Measurements from ENCODE around the gene HDAC1.
A peak's percentile ranks its signal among the peaks of the same experiment; 100 is the strongest.

HDAC1 gene

GRCh38 chr1:32341971-32342370 lies 50.1 kb downstream of the HDAC1 start:
- no peak for TF ChIP-seq CTCF (IDR thresholded peaks at IDR 0.05; ENCODE audit: borderline replicate concordance, insufficient read depth, low read depth, low read length)

GRCh38 chr1:32342704-32343103 lies 50.8 kb downstream of the HDAC1 start:
- no peak for TF ChIP-seq CTCF (IDR thresholded peaks at IDR 0.05; ENCODE audit: borderline replicate concordance, insufficient read depth, low read depth, low read length)
- no peak overlapping the region for H3K4me3 ChIP-seq (ENCODE audit: low read depth, low read length)

More at GRCh38 chr1:32341971-32342370, 50.1 kb downstream of the HDAC1 start:
- H3K4me3 ChIP-seq (ENCODE audit: low read depth, low read length) = no peak overlapping the region

- no peak for TF ChIP-seq CTCF (IDR thresholded peaks at IDR 0.05; ENCODE audit: borderline replicate concordance, insufficient read depth, low read depth, low read length)
- H3K4me3 ChIP-seq (ENCODE audit: low read depth, low read length) = no peak overlapping the region
Observed at GRCh38 chr1:32345289-32345827, 53.5 kb downstream of the HDAC1 start.

GRCh38 chr1:32346532-32347157 lies 54.8 kb downstream of the HDAC1 start:
- TF ChIP-seq CTCF (IDR thresholded peaks at IDR 0.05; ENCODE audit: borderline replicate concordance, insufficient read depth, low read depth, low read length) = no peak
- H3K4me3 ChIP-seq (ENCODE audit: low read depth, low read length) = no peak overlapping the region

- no peak for TF ChIP-seq CTCF (IDR thresholded peaks at IDR 0.05; ENCODE audit: borderline replicate concordance, insufficient read depth, low read depth, low read length)
- no peak overlapping the region for H3K4me3 ChIP-seq (ENCODE audit: low read depth, low read length)
Observed at GRCh38 chr1:32349211-32349708, 57.4 kb downstream of the HDAC1 start.

GRCh38 chr1:32350785-32351398 lies 59.0 kb downstream of the HDAC1 start:
- TF ChIP-seq CTCF (IDR thresholded peaks at IDR 0.05; ENCODE audit: borderline replicate concordance, insufficient read depth, low read depth, low read length) = peak; percentile 60
- H3K4me3 ChIP-seq (ENCODE audit: low read depth, low read length) = peak overlapping the region; percentile 69
